Neural crest cell (in vitro differentiated cells): Measurements from ENCODE around the gene PDE5A. TPM values are rescaled to one million over a fixed set of nuclear protein-coding genes. Genes with fewer than 3 reads are reported as not detected.

ENCODE experiments used
- DNase-seq: peaks from one replicate; pipeline ENCODE4 v3.0.0; 2021; ENCODE audit warnings: low read depth, mixed read lengths, low spot score
- H3K27ac Mint-ChIP-seq: one replicate; pipeline ENCODE4 v1.8.0; 2021; ENCODE audit warnings: mild to moderate bottlenecking, mixed read lengths; ENCODE audit not compliant: unreplicated experiment
- H3K27me3 Mint-ChIP-seq: 2 replicates; pipeline ENCODE4 v1.8.0; 2021; ENCODE audit warnings: low read depth, mild to moderate bottlenecking, mixed read lengths
- H3K36me3 Mint-ChIP-seq: 2 replicates; pipeline ENCODE4 v1.8.0; 2021; ENCODE audit warnings: low read depth, mild to moderate bottlenecking, mixed read lengths
- H3K4me1 Mint-ChIP-seq: 2 replicates; pipeline ENCODE4 v1.8.0; 2021; ENCODE audit warnings: mixed read lengths
- H3K4me3 Mint-ChIP-seq: one replicate; pipeline ENCODE4 v1.8.0; 2021; ENCODE audit warnings: mild to moderate bottlenecking, mixed read lengths
- H3K9me3 Mint-ChIP-seq: 2 replicates; pipeline ENCODE4 v1.8.0; 2021; ENCODE audit warnings: mixed read lengths
- CTCF ChIP-seq: fragments of 200-600 bp; sonication (generic); conservative IDR thresholded peaks from 2 replicates; pipeline ENCODE4 v1.5.0; 2021; ENCODE audit warnings: antibody characterized with exemption, mild to moderate bottlenecking
- total RNA-seq: library from RNA; stranded (reverse); gene quantifications from 2 replicates; pipeline ENCODE4 v1.2.1, GENCODE V29; 2021

Gene PDE5A
- total RNA-seq, 1 donor from 2014 or later = 13.9 TPM

GRCh38 chr4:119624356-119624755, 4.2 kb downstream of the PDE5A start:
- Mint-ChIP-seq H3K36me3 (peaks cover 4% of the 10 kb centered on the region), H3K27ac (no peak overlapping the region), H3K9me3 (peaks cover 3% of the 10 kb centered on the region), H3K4me1 (peaks cover 13% of the 10 kb centered on the region), H3K4me3 (no peak overlapping the region), H3K27me3 (peaks cover 18% of the 10 kb centered on the region)
- TF ChIP-seq CTCF = no peak
- DNase-seq = no peak

- Mint-ChIP-seq H3K4me3 (no peak overlapping the region), H3K27ac (no peak overlapping the region), H3K36me3 (peaks cover 4% of the 10 kb centered on the region), H3K4me1 (peaks cover 8% of the 10 kb centered on the region), H3K9me3 (peaks cover 3% of the 10 kb centered on the region), H3K27me3 (peaks cover 14% of the 10 kb centered on the region)
- TF ChIP-seq CTCF = no peak
- DNase-seq = no peak
Observed at GRCh38 chr4:119623025-119623424, 5.6 kb downstream of the PDE5A start.

- TF ChIP-seq CTCF = no peak
- Mint-ChIP-seq H3K27me3 (no peaks in the 10 kb centered on the region), H3K27ac (no peak overlapping the region), H3K4me3 (no peak overlapping the region), H3K9me3 (peaks cover 4% of the 10 kb centered on the region), H3K36me3 (peaks cover 3% of the 10 kb centered on the region), H3K4me1 (no peaks in the 10 kb centered on the region)
- no peak for DNase-seq
Observed at GRCh38 chr4:119615068-119615719, 13.4 kb downstream of the PDE5A start.

- Mint-ChIP-seq H3K27me3 (no peaks in the 10 kb centered on the region), H3K36me3 (peaks cover 22% of the 10 kb centered on the region), H3K9me3 (peaks cover 5% of the 10 kb centered on the region), H3K27ac (no peak overlapping the region), H3K4me3 (no peak overlapping the region), H3K4me1 (no peaks in the 10 kb centered on the region)
- no peak for TF ChIP-seq CTCF
- no peak for DNase-seq
Observed at GRCh38 chr4:119604266-119604665, 24.3 kb downstream of the PDE5A start.

GRCh38 chr4:119602366-119602765, 26.2 kb downstream of the PDE5A start:
- Mint-ChIP-seq H3K4me3 (no peak overlapping the region), H3K27me3 (no peaks in the 10 kb centered on the region), H3K36me3 (peaks cover 32% of the 10 kb centered on the region), H3K9me3 (peaks cover 12% of the 10 kb centered on the region), H3K4me1 (peaks cover 6% of the 10 kb centered on the region), H3K27ac (no peak overlapping the region)
- no peak for DNase-seq
- no peak for TF ChIP-seq CTCF
